ENCODE data around the gene IFT20. TPM values are rescaled to one million over a fixed set of nuclear protein-coding genes. Genes with fewer than 3 reads are reported as not detected.
A peak's percentile ranks its signal among the peaks of the same experiment; 100 is the strongest.

The IFT20 gene
- total and polyA plus RNA-seq, 9 of the 15 experiments (the other 6 are each of a cell fraction or from before 2014, with no cell fraction given): 11.2 to 38.6 (median 20.1) TPM

DNA sequence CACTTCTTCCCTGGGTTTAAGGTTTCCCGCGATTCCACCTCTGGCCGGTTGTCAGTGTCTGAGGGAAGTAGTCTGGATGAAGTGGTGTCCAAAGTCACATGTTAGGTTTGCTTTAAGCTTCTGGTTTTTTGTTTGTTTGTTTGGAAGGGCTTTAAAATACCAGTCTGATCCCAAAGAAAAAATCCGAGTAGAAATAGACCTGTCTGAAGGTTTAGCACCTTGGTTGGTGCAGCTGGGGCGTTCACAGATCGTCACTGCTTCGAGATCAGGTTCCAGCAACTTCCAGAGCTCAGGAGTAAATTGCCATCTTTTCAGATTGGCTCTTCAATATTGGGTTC is 15.7 kb downstream of the IFT20 start:
- in situ Hi-C loops (cut with MboI): no loop called here
- WGBS (ENCODE audit: insufficient coverage, low coverage, missing lambda C conversion rate): 0% methylated on average over 7 of the region's 7 CpGs
- BruUV-seq (replicated peaks): no TSS peak
- TF ChIP-seq HMG20B (CRISPR knock-in tag; IDR thresholded peaks at IDR 0.05): no peak
- TF ChIP-seq ELF4 (CRISPR knock-in tag; IDR thresholded peaks at IDR 0.05): no peak
- no peak for TF ChIP-seq ZNF436 (CRISPR knock-in tag; IDR thresholded peaks at IDR 0.05)
- TF ChIP-seq FOXK2 (conservative IDR thresholded peaks at IDR 0.05 in 1 of 2, IDR thresholded peaks at IDR 0.05 in 1 of 2; ENCODE audit: low read depth in 2 of 2): no peak
- no peak for TF ChIP-seq POLR2A (conservative IDR thresholded peaks at IDR 0.05)
- 0 out of 2 replicates have a peak, but pooled peaks have one; percentile 6 for TF ChIP-seq SMARCA4 (IDR thresholded peaks at IDR 0.05)
- TF ChIP-seq SP2 (IDR thresholded peaks at IDR 0.05; ENCODE audit: extremely low read depth, low read depth, low read length, poor library complexity, severe bottlenecking): no peak
- TF ChIP-seq HEY1 (CRISPR knock-in tag; IDR thresholded peaks at IDR 0.05; ENCODE audit: borderline replicate concordance): no peak
- no peak for TF ChIP-seq NR4A1 (CRISPR knock-in tag; IDR thresholded peaks at IDR 0.05)
- no peak for TF ChIP-seq NR4A1 (tag; IDR thresholded peaks at IDR 0.05)
- TF ChIP-seq CBX8 (IDR thresholded peaks at IDR 0.05; ENCODE audit: borderline replicate concordance, extremely low read depth, low read depth, low read length, poor library complexity, severe bottlenecking): no peak
- TF ChIP-seq ZSCAN32 (CRISPR knock-in tag; IDR thresholded peaks at IDR 0.05): no peak
- TF ChIP-seq, protein P1, sequence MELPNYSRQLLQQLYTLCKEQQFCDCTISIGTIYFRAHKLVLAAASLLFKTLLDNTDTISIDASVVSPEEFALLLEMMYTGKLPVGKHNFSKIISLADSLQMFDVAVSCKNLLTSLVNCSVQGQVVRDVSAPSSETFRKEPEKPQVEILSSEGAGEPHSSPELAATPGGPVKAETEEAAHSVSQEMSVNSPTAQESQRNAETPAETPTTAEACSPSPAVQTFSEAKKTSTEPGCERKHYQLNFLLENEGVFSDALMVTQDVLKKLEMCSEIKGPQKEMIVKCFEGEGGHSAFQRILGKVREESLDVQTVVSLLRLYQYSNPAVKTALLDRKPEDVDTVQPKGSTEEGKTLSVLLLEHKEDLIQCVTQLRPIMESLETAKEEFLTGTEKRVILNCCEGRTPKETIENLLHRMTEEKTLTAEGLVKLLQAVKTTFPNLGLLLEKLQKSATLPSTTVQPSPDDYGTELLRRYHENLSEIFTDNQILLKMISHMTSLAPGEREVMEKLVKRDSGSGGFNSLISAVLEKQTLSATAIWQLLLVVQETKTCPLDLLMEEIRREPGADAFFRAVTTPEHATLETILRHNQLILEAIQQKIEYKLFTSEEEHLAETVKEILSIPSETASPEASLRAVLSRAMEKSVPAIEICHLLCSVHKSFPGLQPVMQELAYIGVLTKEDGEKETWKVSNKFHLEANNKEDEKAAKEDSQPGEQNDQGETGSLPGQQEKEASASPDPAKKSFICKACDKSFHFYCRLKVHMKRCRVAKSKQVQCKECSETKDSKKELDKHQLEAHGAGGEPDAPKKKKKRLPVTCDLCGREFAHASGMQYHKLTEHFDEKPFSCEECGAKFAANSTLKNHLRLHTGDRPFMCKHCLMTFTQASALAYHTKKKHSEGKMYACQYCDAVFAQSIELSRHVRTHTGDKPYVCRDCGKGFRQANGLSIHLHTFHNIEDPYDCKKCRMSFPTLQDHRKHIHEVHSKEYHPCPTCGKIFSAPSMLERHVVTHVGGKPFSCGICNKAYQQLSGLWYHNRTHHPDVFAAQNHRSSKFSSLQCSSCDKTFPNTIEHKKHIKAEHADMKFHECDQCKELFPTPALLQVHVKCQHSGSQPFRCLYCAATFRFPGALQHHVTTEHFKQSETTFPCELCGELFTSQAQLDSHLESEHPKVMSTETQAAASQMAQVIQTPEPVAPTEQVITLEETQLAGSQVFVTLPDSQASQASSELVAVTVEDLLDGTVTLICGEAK (IDR thresholded peaks at IDR 0.05): peak; percentile 58; the same call in 1 of the 2 replicates
- TF ChIP-seq, protein P1 (CRISPR knock-in tag; IDR thresholded peaks at IDR 0.05): no peak
- TF ChIP-seq NFATC3 (IDR thresholded peaks at IDR 0.05): no peak

More for the DNA sequence above, 15.7 kb downstream of the IFT20 start:
- Histone ChIP-seq H3K36me3 (ENCODE audit: control insufficient read depth, insufficient read depth, low read length) (peaks cover 35% of the 10 kb centered on the region), H3K27ac (ENCODE audit: extremely low read depth, low read depth, low read length) (peak overlapping the region; percentile 69), H2AFZ (ENCODE audit: low read depth, low read length) (peak overlapping the region; percentile 71), H4K20me1 (replicated peaks; ENCODE audit: control insufficient read depth, insufficient read depth, low read length) (0 out of 2 replicates have a peak, but pooled peaks cover 18% of the 10 kb centered on the region), H3K4me2 (ENCODE audit: insufficient read depth, low read length) (peak overlapping the region; percentile 93), H3K27me3 (ENCODE audit: control insufficient read depth in 2 of 2, insufficient read depth in 2 of 2, low read length in 2 of 2) (no peaks in the 10 kb centered on the region), H3K4me1 (replicated peaks in 1 of 2; ENCODE audit: control insufficient read depth in 2 of 2, insufficient read depth in 2 of 2, low read length in 2 of 2) (peaks cover 34 to 43% of the 10 kb centered on the region in 2 experiments), H3K9me1 (ENCODE audit: control insufficient read depth, insufficient read depth, low read length) (no peaks in the 10 kb centered on the region), H3K4me3 (peak overlapping the region; percentile 56), H3K9me3 (replicated peaks; ENCODE audit: control insufficient read depth, insufficient read depth, low read depth, low read length) (no peaks in the 10 kb centered on the region), H3K79me2 (ENCODE audit: control insufficient read depth, insufficient read depth, low read length) (peaks cover 77% of the 10 kb centered on the region), H3K9ac (ENCODE audit: insufficient read depth in 1 of 2, low read depth in 2 of 2, low read length in 2 of 2) (peak overlapping the region; percentile 71 to 98)
- no peak for DNase-seq (ENCODE audit: extremely low read depth in 1 of 4, low spot score in 3 of 4)
- no peak for FAIRE-seq
- ChIA-PET CTCF (ENCODE audit: low intra/inter-chr PET ratio) (no interaction called here), POLR2A (interaction anchor here (0.7 to 4.9 kb wide), 4 partner anchors 9 to 476 kb away, joined by 3 to 62 read pairs (median 11); partner anchors contain the start of genes IFT20 and TNFAIP1)
- ATAC-seq: no peak
- intact Hi-C loops (cut with micrococcal nuclease): loop anchor here (2.0 kb wide), 1 partner anchor 15 kb away; the partner anchor contains the start of genes IFT20 and TNFAIP1

All from K562 (cell line).